CD8-positive, alpha-beta memory T cell (primary cell): ENCODE data around the gene NR2E3. TPM values are rescaled to one million over a fixed set of nuclear protein-coding genes. Genes with fewer than 3 reads are reported as not detected.
A peak's percentile ranks its signal among the peaks of the same experiment; 100 is the strongest.

ENCODE experiments used
- CTCF ChIA-PET: fragments of 350-600 bp; sonication (Branson Sonifier 250); formaldehyde crosslinking; loops from one replicate; lab custom pipeline; 2021; ENCODE audit warnings: antibody characterized with exemption; lab: Charles Lee
- POLR2A ChIA-PET: fragments of 350-600 bp; sonication (Branson Sonifier 250); formaldehyde crosslinking; loops from one replicate; lab custom pipeline; 2021; ENCODE audit warnings: antibody characterized with exemption; lab: Charles Lee
- DNase-seq, 5 donors: peaks; one replicate each; pipeline versions ENCODE4 v3.0.0 to v3.0.0-alpha.2; 2020 to 2022; ENCODE audit warnings: mixed read lengths in 1 of 5
- H3K27ac ChIP-seq: one replicate; pipeline ENCODE4 v1.7.0; 2013; ENCODE audit warnings: low read depth, mild to moderate bottlenecking, low read length, moderate library complexity
- H3K27me3 ChIP-seq: 2 replicates; pipeline ENCODE4 v1.7.0; 2013; ENCODE audit warnings: low read length, mild to moderate bottlenecking; ENCODE audit not compliant: insufficient read depth, poor library complexity, severe bottlenecking
- H3K36me3 ChIP-seq: 2 replicates; pipeline ENCODE4 v1.7.0; 2013; ENCODE audit warnings: mild to moderate bottlenecking, low read length, moderate library complexity; ENCODE audit not compliant: insufficient read depth
- H3K4me1 ChIP-seq: 2 replicates; pipeline ENCODE4 v1.7.0; 2013; ENCODE audit warnings: mild to moderate bottlenecking, low read length, moderate library complexity; ENCODE audit not compliant: insufficient read depth
- H3K4me3 ChIP-seq: 2 replicates; pipeline ENCODE4 v1.7.0; 2013; ENCODE audit warnings: mild to moderate bottlenecking, low read length
- H3K9me3 ChIP-seq: 2 replicates; pipeline ENCODE4 v1.7.0; 2013; ENCODE audit warnings: mild to moderate bottlenecking, low read length
- H3K27ac Mint-ChIP-seq, 8 donors: one replicate each; pipeline ENCODE4 v1.8.0; 2020 to 2021; ENCODE audit warnings: mixed read lengths in 8 of 8, mild to moderate bottlenecking in 6 of 8, inconsistent platforms in 3 of 8, moderate library complexity in 3 of 8
- H3K27me3 Mint-ChIP-seq, 2 donors: one replicate each; pipeline ENCODE4 v1.8.0; 2020 to 2021; ENCODE audit warnings: mixed read lengths in 2 of 2, mild to moderate bottlenecking in 1 of 2, moderate library complexity in 1 of 2
- H3K36me3 Mint-ChIP-seq, 3 donors: one replicate each; pipeline ENCODE4 v1.8.0; 2020 to 2021; ENCODE audit warnings: mixed read lengths in 3 of 3, inconsistent platforms in 1 of 3, mild to moderate bottlenecking in 1 of 3
- H3K4me1 Mint-ChIP-seq, 3 donors: one replicate each; pipeline ENCODE4 v1.8.0; 2020 to 2021; ENCODE audit warnings: mixed read lengths in 3 of 3, inconsistent platforms in 1 of 3, mild to moderate bottlenecking in 1 of 3
- H3K4me3 Mint-ChIP-seq, 7 donors: one replicate each; pipeline ENCODE4 v1.8.0; 2020 to 2021; ENCODE audit warnings: mixed read lengths in 7 of 7, mild to moderate bottlenecking in 6 of 7, moderate library complexity in 4 of 7, inconsistent platforms in 2 of 7
- H3K9me3 Mint-ChIP-seq, 5 donors: one replicate each; pipeline ENCODE4 v1.8.0; 2020 to 2022; ENCODE audit warnings: mixed read lengths in 5 of 5, mild to moderate bottlenecking in 3 of 5, moderate library complexity in 2 of 5, inconsistent platforms in 1 of 5
- polyA plus RNA-seq: library from polyadenylated mRNA; unstranded; fragments of 300-500 nt; fragmentation: Illumina TruSeq; gene quantifications from one replicate; pipeline ENCODE4 v1.2.3, GENCODE V29; 2021
- total RNA-seq, 2 experiments: library from RNA; stranded (reverse); gene quantifications; one replicate each; pipeline ENCODE4 v1.2.3, GENCODE V29; 2021

NR2E3 gene
- total and polyA plus RNA-seq, 3 experiments from 2014 or later = not detected

DNA sequence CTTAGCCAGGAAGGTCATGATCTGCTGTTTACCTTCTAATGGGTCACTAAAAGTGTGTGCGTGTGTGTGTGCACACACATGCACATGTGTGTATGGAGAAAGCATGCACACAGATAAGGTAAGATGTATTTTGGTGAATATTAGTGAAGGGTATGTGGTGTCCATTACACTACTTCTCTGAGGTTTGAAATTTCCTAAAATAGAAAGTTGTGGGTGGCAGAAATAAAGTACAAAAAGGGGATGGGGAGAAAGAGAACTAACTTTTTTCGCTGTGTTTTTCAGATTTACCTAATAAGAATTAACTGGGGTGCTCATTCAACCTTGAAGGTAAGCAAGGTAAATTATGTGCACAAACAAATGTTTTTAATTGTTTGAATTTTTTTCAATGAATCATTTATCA lies 24.4 kb upstream of the NR2E3 start:
- DNase-seq = no peak
- POLR2A ChIA-PET = no interaction called here
- Mint-ChIP-seq H3K36me3 (no peaks in the 10 kb centered on the region), H3K4me3 (no peak overlapping the region), H3K9me3 (no peaks in the 10 kb centered on the region), H3K4me1 (peaks cover 0 to 7% (median 0%) of the 10 kb centered on the region in 3 donors), H3K27ac (no peak overlapping the region), H3K27me3 (peaks cover 14 to 27% of the 10 kb centered on the region in 2 donors)
- Histone ChIP-seq H3K9me3 (no peaks in the 10 kb centered on the region), H3K27ac (no peak overlapping the region), H3K4me1 (no peaks in the 10 kb centered on the region), H3K36me3 (no peaks in the 10 kb centered on the region), H3K4me3 (no peak overlapping the region), H3K27me3 (no peaks in the 10 kb centered on the region)
- CTCF ChIA-PET = no interaction called here

GRCh38 chr15:71786673-71787072 lies 23.7 kb upstream of the NR2E3 start:
- H3K4me3 ChIP-seq = no peak overlapping the region
- no peak overlapping the region for H3K27ac ChIP-seq
- CTCF ChIA-PET = no interaction called here
- no peak for DNase-seq
- Mint-ChIP-seq H3K9me3 (no peaks in the 10 kb centered on the region), H3K4me3 (no peak overlapping the region), H3K36me3 (no peaks in the 10 kb centered on the region), H3K27me3 (peaks cover 9 to 20% of the 10 kb centered on the region in 2 donors), H3K4me1 (peaks cover 0 to under 1% (median 0%) of the 10 kb centered on the region in 3 donors), H3K27ac (peak overlapping the region in 1 of 8 donors; percentile 50)
- H3K27me3 ChIP-seq = no peaks in the 10 kb centered on the region
- POLR2A ChIA-PET = no interaction called here
- no peaks in the 10 kb centered on the region for H3K9me3 ChIP-seq
- no peaks in the 10 kb centered on the region for H3K36me3 ChIP-seq
- H3K4me1 ChIP-seq = no peaks in the 10 kb centered on the region

DNA sequence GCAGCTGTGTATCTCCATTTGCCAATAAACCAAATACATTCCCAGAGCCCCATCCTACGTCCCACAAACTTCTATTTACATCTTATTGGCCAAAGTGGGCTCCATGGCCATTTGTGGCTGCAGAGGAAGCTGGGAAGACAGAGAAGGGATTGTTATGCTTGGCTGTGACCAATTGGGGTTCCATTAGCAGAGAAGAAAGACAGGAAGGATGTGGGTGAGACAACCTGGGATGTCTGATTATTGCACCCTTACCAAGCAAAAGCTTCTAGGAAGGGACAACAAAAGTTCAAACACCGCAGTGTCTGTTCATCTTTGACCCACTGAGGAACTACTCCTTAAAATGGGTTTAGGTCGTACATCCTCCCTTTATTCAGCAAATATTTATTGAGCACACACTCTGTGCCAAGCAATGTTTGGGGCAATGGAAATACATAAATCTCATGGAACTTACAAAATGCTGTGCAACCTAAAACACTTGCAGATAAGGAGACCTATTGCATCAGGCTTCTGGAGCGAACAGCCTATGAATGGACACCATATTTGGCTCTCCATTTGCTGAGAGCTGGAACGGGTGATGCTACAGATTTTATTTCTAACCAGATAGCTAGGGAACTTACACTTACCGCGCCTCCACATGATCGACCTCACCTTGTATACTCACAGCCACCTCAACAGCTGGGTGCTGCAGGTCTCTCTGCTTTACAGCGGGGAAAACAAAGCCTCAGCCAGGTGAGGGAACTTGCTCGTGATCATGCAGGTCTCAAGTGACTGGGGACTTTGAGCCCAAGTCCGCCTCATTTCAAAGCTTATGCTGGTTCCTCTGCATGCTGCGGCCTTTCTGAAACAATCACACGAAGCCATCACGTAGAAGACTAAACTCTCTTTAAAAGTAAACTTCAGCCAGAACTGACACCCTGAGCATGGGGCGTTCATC lies 21.4 kb upstream of the NR2E3 start:
- Mint-ChIP-seq H3K27me3 (peaks cover 12% of the 10 kb centered on the region in 2 donors), H3K4me1 (no peaks in the 10 kb centered on the region), H3K27ac (no peak overlapping the region), H3K4me3 (no peak overlapping the region), H3K36me3 (no peaks in the 10 kb centered on the region), H3K9me3 (no peaks in the 10 kb centered on the region)
- Histone ChIP-seq H3K36me3 (no peaks in the 10 kb centered on the region), H3K4me1 (no peaks in the 10 kb centered on the region), H3K27me3 (no peaks in the 10 kb centered on the region), H3K27ac (no peak overlapping the region), H3K9me3 (no peaks in the 10 kb centered on the region), H3K4me3 (no peak overlapping the region)
- DNase-seq = no peak
- ChIA-PET POLR2A (no interaction called here), CTCF (no interaction called here)

DNA sequence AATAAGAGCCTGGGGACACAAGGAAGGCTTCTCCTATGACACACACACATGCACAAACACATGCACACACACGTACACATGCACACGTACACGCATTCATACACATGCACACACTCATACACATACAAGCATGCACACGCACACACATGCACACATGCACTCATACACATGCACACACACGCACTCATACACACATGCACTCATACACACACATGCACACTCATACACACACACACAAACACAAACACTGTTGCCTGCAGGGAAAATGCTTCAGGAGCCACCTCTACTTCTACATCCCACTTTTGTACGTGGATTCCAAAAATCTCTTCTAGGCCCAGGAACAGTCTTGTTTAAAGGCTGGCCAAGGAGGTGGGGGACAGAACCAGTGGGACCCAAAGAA lies 20.7 kb upstream of the NR2E3 start:
- Histone ChIP-seq H3K4me3 (no peak overlapping the region), H3K36me3 (no peaks in the 10 kb centered on the region), H3K27ac (no peak overlapping the region), H3K27me3 (no peaks in the 10 kb centered on the region), H3K9me3 (no peaks in the 10 kb centered on the region), H3K4me1 (no peaks in the 10 kb centered on the region)
- Mint-ChIP-seq H3K4me1 (no peaks in the 10 kb centered on the region), H3K27me3 (peaks cover 10 to 11% of the 10 kb centered on the region in 2 donors), H3K4me3 (no peak overlapping the region), H3K9me3 (no peaks in the 10 kb centered on the region), H3K27ac (no peak overlapping the region), H3K36me3 (no peaks in the 10 kb centered on the region)
- POLR2A ChIA-PET = no interaction called here
- CTCF ChIA-PET = no interaction called here
- DNase-seq = no peak

DNA sequence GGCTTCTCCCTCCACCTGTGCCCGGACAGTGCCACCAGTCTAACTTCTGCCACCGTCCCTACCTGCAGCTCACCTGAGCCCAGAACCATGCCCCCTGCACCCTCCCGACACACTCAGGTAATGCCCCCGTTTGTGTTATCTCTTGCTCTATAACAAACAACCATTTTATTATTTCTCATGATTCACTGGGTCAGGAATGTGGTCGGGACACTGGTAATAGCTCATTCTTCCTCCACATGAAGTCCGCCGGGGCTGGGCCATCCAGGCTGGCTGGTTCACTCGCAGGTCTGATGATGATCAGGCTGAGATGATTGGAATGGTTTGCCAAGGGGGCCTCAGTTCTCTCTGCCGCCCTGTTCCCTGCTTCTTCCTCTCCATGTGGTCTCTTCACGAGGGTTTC lies 20.3 kb upstream of the NR2E3 start:
- no peaks in the 10 kb centered on the region for H3K36me3 ChIP-seq
- no peaks in the 10 kb centered on the region for H3K27me3 ChIP-seq
- CTCF ChIA-PET = no interaction called here
- no peak overlapping the region for H3K27ac ChIP-seq
- no peak overlapping the region for H3K4me3 ChIP-seq
- no peaks in the 10 kb centered on the region for H3K36me3 Mint-ChIP-seq
- H3K4me1 ChIP-seq = no peaks in the 10 kb centered on the region
- POLR2A ChIA-PET = no interaction called here
- H3K9me3 Mint-ChIP-seq = no peaks in the 10 kb centered on the region
- no peak for DNase-seq
- H3K27me3 Mint-ChIP-seq = peaks cover 7% of the 10 kb centered on the region in 2 donors
- H3K4me3 Mint-ChIP-seq = no peak overlapping the region
- no peaks in the 10 kb centered on the region for H3K4me1 Mint-ChIP-seq
- no peaks in the 10 kb centered on the region for H3K9me3 ChIP-seq
- H3K27ac Mint-ChIP-seq = no peak overlapping the region

GRCh38 chr15:71791975-71792374 lies 18.4 kb upstream of the NR2E3 start:
- DNase-seq = no peak
- Mint-ChIP-seq H3K4me3 (no peak overlapping the region), H3K9me3 (no peaks in the 10 kb centered on the region), H3K27me3 (peaks cover 3 to 4% of the 10 kb centered on the region in 2 donors), H3K27ac (peak overlapping the region in 1 of 8 donors; percentile 70), H3K36me3 (no peaks in the 10 kb centered on the region), H3K4me1 (no peaks in the 10 kb centered on the region)
- Histone ChIP-seq H3K4me1 (no peaks in the 10 kb centered on the region), H3K4me3 (no peak overlapping the region), H3K9me3 (no peaks in the 10 kb centered on the region), H3K36me3 (no peaks in the 10 kb centered on the region), H3K27ac (no peak overlapping the region), H3K27me3 (no peaks in the 10 kb centered on the region)
- ChIA-PET CTCF (no interaction called here), POLR2A (no interaction called here)

- DNase-seq = no peak
- ChIA-PET POLR2A (no interaction called here), CTCF (no interaction called here)
- Mint-ChIP-seq H3K36me3 (no peaks in the 10 kb centered on the region), H3K27me3 (peaks cover 3 to 4% of the 10 kb centered on the region in 2 donors), H3K9me3 (no peaks in the 10 kb centered on the region), H3K4me1 (no peaks in the 10 kb centered on the region), H3K4me3 (no peak overlapping the region), H3K27ac (no peak overlapping the region)
- Histone ChIP-seq H3K4me1 (no peaks in the 10 kb centered on the region), H3K27me3 (no peaks in the 10 kb centered on the region), H3K36me3 (no peaks in the 10 kb centered on the region), H3K27ac (no peak overlapping the region), H3K4me3 (no peak overlapping the region), H3K9me3 (no peaks in the 10 kb centered on the region)
Measured at GRCh38 chr15:71792521-71792920, 17.8 kb upstream of the NR2E3 start.

DNA sequence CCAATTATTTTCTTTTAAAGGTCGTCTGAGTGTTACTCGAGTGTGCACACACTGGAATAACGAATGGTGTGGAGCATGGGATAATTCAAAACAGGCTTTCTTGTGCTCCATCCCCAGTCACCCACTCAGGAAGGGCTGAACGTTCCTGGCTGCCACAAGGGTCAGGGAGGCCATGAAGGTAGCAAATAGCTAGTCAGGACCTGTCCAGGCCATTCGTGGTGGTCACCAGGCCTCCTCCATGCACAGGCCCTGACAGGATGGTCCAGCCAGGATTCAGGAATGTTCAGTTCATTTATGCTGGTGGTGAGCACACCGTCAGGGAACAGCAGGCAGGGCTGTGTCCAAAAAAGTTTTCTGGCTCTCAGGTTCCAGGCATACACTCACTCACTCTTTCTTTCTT lies 11.7 kb upstream of the NR2E3 start:
- no peaks in the 10 kb centered on the region for H3K27me3 ChIP-seq
- no peaks in the 10 kb centered on the region for H3K36me3 ChIP-seq
- Mint-ChIP-seq H3K36me3 (no peaks in the 10 kb centered on the region), H3K27me3 (peaks cover 11 to 28% of the 10 kb centered on the region in 2 donors), H3K4me1 (no peaks in the 10 kb centered on the region), H3K9me3 (no peaks in the 10 kb centered on the region), H3K27ac (no peak overlapping the region), H3K4me3 (no peak overlapping the region)
- CTCF ChIA-PET = interaction anchor here (1.3 kb wide), 1 partner anchor 18 kb away, joined by 3 read pairs; no protein-coding TSS in a partner anchor
- H3K9me3 ChIP-seq = no peaks in the 10 kb centered on the region
- no peaks in the 10 kb centered on the region for H3K4me1 ChIP-seq
- DNase-seq = no peak
- POLR2A ChIA-PET = no interaction called here
- no peak overlapping the region for H3K27ac ChIP-seq
- no peak overlapping the region for H3K4me3 ChIP-seq
